C4-2B (cell line): Measurements from ENCODE around the gene TIMP3.

Experiments used
- ZFX ChIP-seq: fragments of 450-650 bp; IDR thresholded peaks from 2 replicates; pipeline ENCODE4 v1.6.1; 2017
- TF ChIP-seq, protein P1 (sequence below): fragments of 450-650 bp; conservative IDR thresholded peaks from 2 replicates; pipeline ENCODE4 v1.5.1; 2017; ENCODE audit warnings: mild to moderate bottlenecking

DNA sequence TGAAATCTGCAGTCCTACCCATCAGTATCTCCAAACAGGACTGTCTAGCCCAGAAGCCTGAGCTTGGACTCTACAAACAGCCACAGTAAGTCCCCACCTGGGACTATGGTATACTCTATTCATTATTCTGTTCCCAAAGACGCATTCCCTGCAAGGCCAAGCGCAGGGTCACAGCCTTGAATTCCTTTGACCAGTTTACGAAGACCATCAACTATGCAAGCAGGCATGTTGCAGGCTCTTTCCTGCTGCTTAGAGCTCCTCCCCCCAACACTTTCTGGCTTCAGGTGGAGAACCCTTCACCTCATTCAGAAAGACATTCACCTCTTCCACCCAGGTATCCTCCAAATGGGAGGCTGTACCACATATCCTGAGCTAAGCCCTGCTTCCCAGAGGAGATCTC is 62.5 kb downstream of the TIMP3 start:
- TF ChIP-seq, protein P1, sequence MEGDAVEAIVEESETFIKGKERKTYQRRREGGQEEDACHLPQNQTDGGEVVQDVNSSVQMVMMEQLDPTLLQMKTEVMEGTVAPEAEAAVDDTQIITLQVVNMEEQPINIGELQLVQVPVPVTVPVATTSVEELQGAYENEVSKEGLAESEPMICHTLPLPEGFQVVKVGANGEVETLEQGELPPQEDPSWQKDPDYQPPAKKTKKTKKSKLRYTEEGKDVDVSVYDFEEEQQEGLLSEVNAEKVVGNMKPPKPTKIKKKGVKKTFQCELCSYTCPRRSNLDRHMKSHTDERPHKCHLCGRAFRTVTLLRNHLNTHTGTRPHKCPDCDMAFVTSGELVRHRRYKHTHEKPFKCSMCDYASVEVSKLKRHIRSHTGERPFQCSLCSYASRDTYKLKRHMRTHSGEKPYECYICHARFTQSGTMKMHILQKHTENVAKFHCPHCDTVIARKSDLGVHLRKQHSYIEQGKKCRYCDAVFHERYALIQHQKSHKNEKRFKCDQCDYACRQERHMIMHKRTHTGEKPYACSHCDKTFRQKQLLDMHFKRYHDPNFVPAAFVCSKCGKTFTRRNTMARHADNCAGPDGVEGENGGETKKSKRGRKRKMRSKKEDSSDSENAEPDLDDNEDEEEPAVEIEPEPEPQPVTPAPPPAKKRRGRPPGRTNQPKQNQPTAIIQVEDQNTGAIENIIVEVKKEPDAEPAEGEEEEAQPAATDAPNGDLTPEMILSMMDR, result no peak
- TF ChIP-seq ZFX, result no peak
